HepG2 (cell line): ENCODE data around the gene CKB. TPM values are rescaled to one million over a fixed set of nuclear protein-coding genes. Genes with fewer than 3 reads are reported as not detected.
A peak's percentile ranks its signal among the peaks of the same experiment; 100 is the strongest.

Source experiments
- AGO2 ChIP-seq: fragments of 200-400 bp; formaldehyde crosslinking; optimal IDR thresholded peaks from 2 replicates; pipeline ENCODE3; 2017; ENCODE audit warnings: mild to moderate bottlenecking, low read depth, low read length, moderate library complexity
- DDIT3 ChIP-seq: sonication (generic); formaldehyde crosslinking; IDR thresholded peaks from 2 replicates; pipeline ENCODE4 v1.4.0; 2020; ENCODE audit warnings: mild to moderate bottlenecking, missing genetic modification reagents
- FLYWCH1 ChIP-seq: sonication (generic); formaldehyde crosslinking; IDR thresholded peaks from 2 replicates; pipeline ENCODE4 v1.8.1; 2023; ENCODE audit warnings: mild to moderate bottlenecking, missing genetic modification reagents
- NAIF1 ChIP-seq: sonication (generic); formaldehyde crosslinking; IDR thresholded peaks from 2 replicates; pipeline ENCODE4 v1.5.0; 2020; ENCODE audit warnings: mild to moderate bottlenecking, missing genetic modification reagents, borderline replicate concordance
- NR2F6 ChIP-seq, 2 experiments: IDR thresholded peaks; 2 replicates each; pipeline ENCODE4 v1.6.1; 2016; ENCODE audit warnings: antibody characterized with exemption in 1 of 2, mild to moderate bottlenecking in 1 of 2
- RFX1 ChIP-seq: fragments of 450-650 bp; IDR thresholded peaks from 2 replicates; pipeline ENCODE4 v1.6.1; 2017
- ZNF609 ChIP-seq: sonication (generic); formaldehyde crosslinking; IDR thresholded peaks from 2 replicates; pipeline ENCODE4 v1.4.0; 2020; ENCODE audit warnings: mild to moderate bottlenecking, missing genetic modification reagents, borderline replicate concordance
- ZNF672 ChIP-seq: sonication (generic); formaldehyde crosslinking; IDR thresholded peaks from 2 replicates; pipeline ENCODE4 v1.8.1; 2022; ENCODE audit warnings: missing genetic modification reagents
- polyA plus RNA-seq, 8 experiments: library from polyadenylated mRNA; depleted of rRNA in 3 of 8; stranded (reverse) in 7 of 8; unstranded in 1 of 8; fragments of >200 nt; fragmentation: Illumina TruSeq in 4 of 8; extraction: Trizol in 4 of 8; gene quantifications; 2 replicates each; pipeline versions ENCODE4 v1.2.1 to v1.2.3, GENCODE V29; 2011 to 2016; ENCODE audit warnings: low read depth in 4 of 8, missing spikeins in 1 of 8, mixed read lengths in 1 of 8; ENCODE audit not compliant: insufficient read depth in 1 of 8
- total RNA-seq, 5 experiments: library from RNA; depleted of rRNA; stranded (reverse); fragments of >200 nt; fragmentation: Illumina TruSeq; extraction: Trizol; gene quantifications; 2 replicates each; pipeline ENCODE4 v1.2.3, GENCODE V29; 2016; ENCODE audit warnings: low read depth in 1 of 5

CKB gene
- total and polyA plus RNA-seq, 2 of the 13 experiments (the other 11 are each of a cell fraction or from before 2014, with no cell fraction given), result 82.3 to 217 TPM

GRCh38 chr14:103520657-103521437, 1.8 kb downstream of the CKB start (continued):
- no peak for TF ChIP-seq DDIT3 (CRISPR knock-in tag)
- no peak for TF ChIP-seq NR2F6 (IDR thresholded peaks at IDR 0.05)
- TF ChIP-seq NR2F6 (CRISPR knock-in tag; IDR thresholded peaks at IDR 0.05), result no peak
- no peak for TF ChIP-seq NAIF1 (CRISPR knock-in tag)
- TF ChIP-seq AGO2, result peak; percentile 29
- TF ChIP-seq FLYWCH1 (CRISPR knock-in tag), result no peak
- no peak for TF ChIP-seq RFX1
- no peak for TF ChIP-seq ZNF672 (CRISPR knock-in tag)
- no peak for TF ChIP-seq ZNF609
